HepG2 (cell line): ENCODE results near the gene CBX5. TPM values are rescaled to one million over a fixed set of nuclear protein-coding genes. Genes with fewer than 3 reads are reported as not detected.
A peak's percentile ranks its signal among the peaks of the same experiment; 100 is the strongest.

Source experiments
- ATF1 ChIP-seq: IDR thresholded peaks from 2 replicates; pipeline ENCODE4 v1.6.1; 2016; ENCODE audit warnings: mild to moderate bottlenecking, control low read depth
- CBFB ChIP-seq: sonication (generic); formaldehyde crosslinking; IDR thresholded peaks from 2 replicates; pipeline ENCODE4 v1.4.0; 2020; ENCODE audit warnings: missing genetic modification reagents
- CENPT ChIP-seq: sonication (generic); formaldehyde crosslinking; IDR thresholded peaks from 2 replicates; pipeline ENCODE4 v1.8.0; 2022; ENCODE audit warnings: low read depth, mild to moderate bottlenecking, moderate library complexity, missing genetic modification reagents
- DMAP1 ChIP-seq: IDR thresholded peaks from 2 replicates; pipeline ENCODE4 v1.6.1; 2016
- FOXC1 ChIP-seq: sonication (generic); formaldehyde crosslinking; IDR thresholded peaks from 2 replicates; pipeline ENCODE4 v1.8.0; 2022; ENCODE audit warnings: mild to moderate bottlenecking, missing genetic modification reagents, borderline replicate concordance
- GZF1 ChIP-seq: sonication (generic); formaldehyde crosslinking; IDR thresholded peaks from 2 replicates; pipeline ENCODE4 v1.5.1; 2020; ENCODE audit warnings: mild to moderate bottlenecking, missing genetic modification reagents
- HOXA5 ChIP-seq: sonication (generic); formaldehyde crosslinking; IDR thresholded peaks from 2 replicates; pipeline ENCODE4 v1.4.0; 2020; ENCODE audit warnings: missing genetic modification reagents
- KAT7 ChIP-seq: IDR thresholded peaks from 2 replicates; pipeline ENCODE4 v1.6.1; 2018; ENCODE audit warnings: borderline replicate concordance, missing compliant biosample characterization
- KDM1A ChIP-seq: IDR thresholded peaks from 2 replicates; pipeline ENCODE4 v1.6.1; 2016; ENCODE audit warnings: missing compliant biosample characterization
- KDM5A ChIP-seq: fragments of 200-600 bp; sonication (generic); IDR thresholded peaks from 2 replicates; pipeline ENCODE4 v1.7.0; 2018; ENCODE audit warnings: antibody characterized with exemption, mild to moderate bottlenecking, low read length, borderline replicate concordance
- MAFK ChIP-seq, 2 experiments: IDR thresholded peaks in 1 of 2; conservative IDR thresholded peaks in 1 of 2; 2 replicates each; pipeline ENCODE4 v1.6.1; 2011; ENCODE audit warnings: improper control_type of control experiment in 2 of 2, low read length in 2 of 2
- MXI1 ChIP-seq: IDR thresholded peaks from 3 replicates; pipeline ENCODE4 v1.6.1; 2012; ENCODE audit warnings: low read depth, low read length, inconsistent platforms, borderline replicate concordance
- PAWR ChIP-seq: sonication (generic); formaldehyde crosslinking; IDR thresholded peaks from 2 replicates; pipeline ENCODE4 v1.4.0; 2020; ENCODE audit warnings: missing genetic modification reagents, mild to moderate bottlenecking, borderline replicate concordance
- PHB2 ChIP-seq: fragments of 450-650 bp; IDR thresholded peaks from 2 replicates; pipeline ENCODE4 v1.6.1; 2018; ENCODE audit not compliant: partially characterized antibody
- POGZ ChIP-seq: sonication (generic); formaldehyde crosslinking; IDR thresholded peaks from 2 replicates; pipeline ENCODE4 v1.4.0; 2020; ENCODE audit warnings: mild to moderate bottlenecking, missing genetic modification reagents
- PTBP1 ChIP-seq: fragments of 200-400 bp; formaldehyde crosslinking; IDR thresholded peaks from 2 replicates; pipeline ENCODE4 v1.6.1; 2018; ENCODE audit warnings: low read length, low read depth; ENCODE audit not compliant: poor library complexity, severe bottlenecking
- RCOR2 ChIP-seq: IDR thresholded peaks from 2 replicates; pipeline ENCODE4 v1.6.1; 2016; ENCODE audit warnings: missing biosample characterization, missing genetic modification reagents
- RFXAP ChIP-seq: sonication (generic); formaldehyde crosslinking; IDR thresholded peaks from 2 replicates; pipeline ENCODE4 v1.4.0; 2020; ENCODE audit warnings: missing genetic modification reagents, borderline replicate concordance
- SIN3B ChIP-seq: fragments of 150-350 bp; IDR thresholded peaks from 2 replicates; pipeline ENCODE4 v1.6.1; 2014; ENCODE audit warnings: low read length
- THAP9 ChIP-seq: sonication (generic); formaldehyde crosslinking; IDR thresholded peaks from 2 replicates; pipeline ENCODE4; 2020; ENCODE audit warnings: missing genetic modification reagents, mild to moderate bottlenecking, borderline replicate concordance
- THYN1 ChIP-seq: sonication (generic); formaldehyde crosslinking; IDR thresholded peaks from 2 replicates; pipeline ENCODE4 v1.8.1; 2023; ENCODE audit warnings: low read depth, mild to moderate bottlenecking, moderate library complexity, missing genetic modification reagents, borderline replicate concordance
- TMF1 ChIP-seq: sonication (generic); formaldehyde crosslinking; IDR thresholded peaks from 2 replicates; pipeline ENCODE4 v1.8.1; 2022; ENCODE audit warnings: low read depth, missing genetic modification reagents
- ZBTB14 ChIP-seq: sonication (generic); formaldehyde crosslinking; IDR thresholded peaks from 2 replicates; pipeline ENCODE4 v1.4.0; 2020; ENCODE audit warnings: missing genetic modification reagents
- ZFP1 ChIP-seq: IDR thresholded peaks from 2 replicates; pipeline ENCODE4 v1.6.1; 2016
- ZFP37 ChIP-seq: sonication (generic); formaldehyde crosslinking; IDR thresholded peaks from 2 replicates; pipeline ENCODE4 v1.4.0; 2020; ENCODE audit warnings: missing genetic modification reagents, borderline replicate concordance
- ZNF121 ChIP-seq: sonication (generic); formaldehyde crosslinking; IDR thresholded peaks from 2 replicates; pipeline ENCODE4 v1.5.0; 2020; ENCODE audit warnings: mild to moderate bottlenecking, missing genetic modification reagents
- ZNF382 ChIP-seq: sonication (generic); formaldehyde crosslinking; IDR thresholded peaks from 2 replicates; pipeline ENCODE4 v1.5.0; 2020; ENCODE audit warnings: missing genetic modification reagents, mild to moderate bottlenecking, borderline replicate concordance
- ZNF777 ChIP-seq: sonication (generic); formaldehyde crosslinking; IDR thresholded peaks from 2 replicates; pipeline ENCODE4 v1.4.0; 2020; ENCODE audit warnings: missing genetic modification reagents
- ZSCAN12 ChIP-seq: sonication (generic); formaldehyde crosslinking; IDR thresholded peaks from 2 replicates; pipeline ENCODE4 v1.9.0; 2021; ENCODE audit warnings: mild to moderate bottlenecking, missing genetic modification reagents
- ZZZ3 ChIP-seq: sonication (generic); formaldehyde crosslinking; IDR thresholded peaks from 2 replicates; pipeline ENCODE4 v1.4.0; 2020; ENCODE audit warnings: missing genetic modification reagents, mild to moderate bottlenecking, borderline replicate concordance
- polyA plus RNA-seq, 8 experiments: library from polyadenylated mRNA; depleted of rRNA in 3 of 8; stranded (reverse) in 7 of 8; unstranded in 1 of 8; fragments of >200 nt; fragmentation: Illumina TruSeq in 4 of 8; extraction: Trizol in 4 of 8; gene quantifications; 2 replicates each; pipeline versions ENCODE4 v1.2.1 to v1.2.3, GENCODE V29; 2011 to 2016; ENCODE audit warnings: low read depth in 4 of 8, missing spikeins in 1 of 8, mixed read lengths in 1 of 8; ENCODE audit not compliant: insufficient read depth in 1 of 8
- total RNA-seq, 5 experiments: library from RNA; depleted of rRNA; stranded (reverse); fragments of >200 nt; fragmentation: Illumina TruSeq; extraction: Trizol; gene quantifications; 2 replicates each; pipeline ENCODE4 v1.2.3, GENCODE V29; 2016; ENCODE audit warnings: low read depth in 1 of 5

CBX5 gene
- total and polyA plus RNA-seq, 2 of the 13 experiments (the other 11 are each of a cell fraction or from before 2014, with no cell fraction given): 16.0 to 22.2 TPM

GRCh38 chr12:54300732-54301427 is 21.0 kb upstream of the CBX5 start, which contains the start of gene NFE2 (continued):
- no peak for TF ChIP-seq ZSCAN12 (CRISPR knock-in tag)
- TF ChIP-seq THYN1 (CRISPR knock-in tag): no peak
- TF ChIP-seq ZNF777 (CRISPR knock-in tag): peak; percentile 17; the same call in 1 of the 2 replicates
- no peak for TF ChIP-seq SIN3B
- no peak for TF ChIP-seq MAFK (conservative IDR thresholded peaks at IDR 0.05 in 1 of 2, IDR thresholded peaks at IDR 0.05 in 1 of 2; ENCODE audit: low read length in 2 of 2)
- TF ChIP-seq ZBTB14 (CRISPR knock-in tag): no peak
- no peak for TF ChIP-seq ZNF121 (CRISPR knock-in tag)
- no peak for TF ChIP-seq CENPT (CRISPR knock-in tag)
- no peak for TF ChIP-seq ZFP37 (CRISPR knock-in tag)
- no peak for TF ChIP-seq ATF1 (CRISPR knock-in tag)
- no peak for TF ChIP-seq RFXAP (CRISPR knock-in tag)
- no peak for TF ChIP-seq RCOR2 (CRISPR knock-in tag)
- TF ChIP-seq ZZZ3 (CRISPR knock-in tag): no peak
- TF ChIP-seq KAT7 (CRISPR knock-in tag): no peak
- TF ChIP-seq CBFB (CRISPR knock-in tag): peak; percentile 54; the same call in 1 of the 2 replicates
- TF ChIP-seq THAP9 (CRISPR knock-in tag): no peak
- no peak for TF ChIP-seq MXI1
- TF ChIP-seq KDM1A (CRISPR knock-in tag): no peak
- TF ChIP-seq GZF1: no peak
- peak; percentile 9; the same call in 1 of the 2 replicates for TF ChIP-seq HOXA5 (CRISPR knock-in tag)
- 0 out of 2 replicates have a peak, but pooled peaks have one; percentile 40 for TF ChIP-seq FOXC1 (CRISPR knock-in tag)
- TF ChIP-seq DMAP1 (CRISPR knock-in tag): no peak; the same call in 1 of the 2 replicates
- no peak for TF ChIP-seq POGZ
- TF ChIP-seq TMF1 (CRISPR knock-in tag): no peak
- no peak for TF ChIP-seq ZFP1 (CRISPR knock-in tag)
- TF ChIP-seq PTBP1: no peak
- TF ChIP-seq ZNF382 (CRISPR knock-in tag): no peak
- TF ChIP-seq KDM5A: no peak
- TF ChIP-seq PAWR (CRISPR knock-in tag): no peak
- TF ChIP-seq PHB2: no peak
